Mesenchymal stem cell (in vitro differentiated cells and primary cell): ENCODE data around the gene APP.
A peak's percentile ranks its signal among the peaks of the same experiment; 100 is the strongest.
"Not testable (repeated sequence)": the region's sequence is repeated elsewhere in the genome, so short reads cannot be mapped to it uniquely, and the experiment has no call there.

Experiments used
- DNase-seq: peaks from one replicate; pipeline ENCODE4 v3.0.0-alpha.2; 2013
- H2AFZ ChIP-seq: one replicate; pipeline ENCODE4 v1.6.1; 2013; ENCODE audit warnings: low read depth, mild to moderate bottlenecking, control low read depth, inconsistent platforms, low read length, moderate library complexity
- H2AK5ac ChIP-seq: 2 replicates; pipeline ENCODE4 v1.6.1; 2013; ENCODE audit warnings: low read length, moderate library complexity, mild to moderate bottlenecking, inconsistent platforms; ENCODE audit not compliant: severe bottlenecking
- H2BK120ac ChIP-seq: one replicate; pipeline ENCODE4 v1.6.1; 2013; ENCODE audit warnings: low read depth, mild to moderate bottlenecking, inconsistent platforms, low read length, moderate library complexity
- H2BK12ac ChIP-seq, 2 experiments: one replicate each; pipeline ENCODE4 v1.6.1; 2013; ENCODE audit warnings: inconsistent platforms in 2 of 2, low read length in 2 of 2, mild to moderate bottlenecking in 2 of 2, moderate library complexity in 2 of 2, control low read depth in 1 of 2
- H2BK15ac ChIP-seq: one replicate; pipeline ENCODE4 v1.6.1; 2013; ENCODE audit warnings: mild to moderate bottlenecking, low read depth, inconsistent platforms; ENCODE audit not compliant: poor library complexity, severe bottlenecking
- H2BK5ac ChIP-seq: 2 replicates; pipeline ENCODE4 v1.6.1; 2013; ENCODE audit warnings: low read depth, mild to moderate bottlenecking, low read length, control low read depth, inconsistent platforms; ENCODE audit not compliant: poor library complexity, severe bottlenecking
- H3K14ac ChIP-seq, 2 experiments: one replicate each; pipeline ENCODE4 v1.6.1; 2013; ENCODE audit warnings: inconsistent platforms in 2 of 2, low read length in 2 of 2, control low read depth in 1 of 2, mild to moderate bottlenecking in 1 of 2, moderate library complexity in 1 of 2
- H3K18ac ChIP-seq, 2 experiments: one replicate each; pipeline ENCODE4 v1.6.1; 2013; ENCODE audit warnings: inconsistent platforms in 2 of 2, low read length in 2 of 2, control low read depth in 1 of 2, low read depth in 1 of 2, mild to moderate bottlenecking in 1 of 2
- H3K23ac ChIP-seq, 2 experiments: one replicate each; pipeline ENCODE4 v1.6.1; 2013; ENCODE audit warnings: inconsistent platforms in 2 of 2, low read length in 2 of 2, mild to moderate bottlenecking in 2 of 2, moderate library complexity in 2 of 2, control low read depth in 1 of 2
- H3K27ac ChIP-seq: 2 replicates; pipeline ENCODE4 v1.5.1; 2013; ENCODE audit warnings: mild to moderate bottlenecking, moderate library complexity, low read length, control low read depth, inconsistent platforms; ENCODE audit not compliant: poor library complexity, severe bottlenecking
- H3K27me3 ChIP-seq, 2 experiments: 2 replicates each; pipeline versions ENCODE4 v1.6.1 to v1.7.0; 2013; ENCODE audit warnings: low read length in 2 of 2, mild to moderate bottlenecking in 2 of 2, moderate library complexity in 2 of 2, control low read depth in 1 of 2, inconsistent platforms in 1 of 2; ENCODE audit not compliant: control insufficient read depth in 1 of 2, insufficient read depth in 1 of 2
- H3K36me3 ChIP-seq, 2 experiments: 2 replicates each; pipeline versions ENCODE4 v1.6.1 to v1.7.0; 2013; ENCODE audit warnings: low read length in 2 of 2, control low read depth in 1 of 2, inconsistent platforms in 1 of 2, low read depth in 1 of 2, mild to moderate bottlenecking in 1 of 2; ENCODE audit not compliant: insufficient read depth in 2 of 2, control insufficient read depth in 1 of 2
- H3K4ac ChIP-seq, 2 experiments: one replicate each; pipeline ENCODE4 v1.6.1; 2013; ENCODE audit warnings: inconsistent platforms in 2 of 2, low read length in 2 of 2, mild to moderate bottlenecking in 2 of 2, moderate library complexity in 2 of 2, control low read depth in 1 of 2, low read depth in 1 of 2
- H3K4me1 ChIP-seq: 2 replicates; pipeline ENCODE4 v1.6.1; 2013; ENCODE audit warnings: low read depth, low read length, control low read depth; ENCODE audit not compliant: control insufficient read depth, insufficient read depth
- H3K4me2 ChIP-seq: 2 replicates; pipeline ENCODE4 v1.6.1; 2013; ENCODE audit warnings: low read length, mild to moderate bottlenecking, inconsistent platforms; ENCODE audit not compliant: poor library complexity, severe bottlenecking
- H3K4me3 ChIP-seq, 2 experiments: 2 replicates each; pipeline versions ENCODE4 v1.5.1 to v1.7.0; 2013; ENCODE audit warnings: low read length in 2 of 2, mild to moderate bottlenecking in 2 of 2, control low read depth in 1 of 2, low read depth in 1 of 2; ENCODE audit not compliant: insufficient read depth in 1 of 2
- H3K79me1 ChIP-seq: replicated peaks from 2 replicates; pipeline ENCODE4 v1.6.1; 2013; ENCODE audit warnings: mild to moderate bottlenecking, control low read depth, low read length, inconsistent platforms; ENCODE audit not compliant: poor library complexity, severe bottlenecking
- H3K9ac ChIP-seq: 2 replicates; pipeline ENCODE4 v1.7.0; 2013; ENCODE audit warnings: mild to moderate bottlenecking, low read length, moderate library complexity
- H3K9me3 ChIP-seq: 2 replicates; pipeline ENCODE4 v1.7.0; 2013; ENCODE audit warnings: mild to moderate bottlenecking, low read length; ENCODE audit not compliant: control insufficient read depth
- H4K8ac ChIP-seq: one replicate; pipeline ENCODE4 v1.6.1; 2013; ENCODE audit warnings: inconsistent platforms, mild to moderate bottlenecking, low read length, moderate library complexity
- H4K91ac ChIP-seq: one replicate; pipeline ENCODE4 v1.6.1; 2013; ENCODE audit warnings: mild to moderate bottlenecking, low read length, inconsistent platforms
- WGBS: methylation state at CpG from one replicate; pipeline ENCODE4 v1.1.7; 2013; ENCODE audit warnings: mixed read lengths; 5-methylcytosine and 5-hydroxymethylcytosine counted together

APP gene

DNA sequence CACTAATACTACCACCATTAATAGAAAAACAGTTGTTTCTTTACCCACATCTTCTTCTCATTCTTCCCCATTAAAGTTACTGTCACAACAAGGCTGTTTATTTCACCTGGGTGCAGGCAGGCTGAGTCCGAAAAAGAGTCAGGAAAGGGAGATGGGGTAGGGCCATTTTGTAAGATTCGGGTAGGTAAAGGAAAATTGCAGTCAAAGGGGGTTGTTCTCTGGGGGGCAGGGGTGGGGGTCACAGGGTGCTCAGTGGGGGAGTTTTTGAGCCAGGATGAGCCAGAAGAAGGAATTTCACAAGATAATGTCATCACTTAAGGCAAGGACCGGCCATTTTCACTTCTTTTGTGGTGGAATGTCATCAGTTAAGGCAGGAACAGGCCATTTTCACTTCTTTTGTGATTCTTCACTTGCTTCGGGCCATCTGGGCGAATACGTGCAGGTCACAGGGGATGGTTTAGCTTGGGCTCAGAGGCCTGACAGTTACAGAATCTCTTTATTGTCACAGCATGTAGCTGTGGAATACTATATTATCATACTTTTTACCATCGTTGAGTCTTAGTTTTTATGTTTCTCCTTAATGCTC is 89.3 kb downstream of the APP start:
- not testable (repeated sequence) for H3K18ac ChIP-seq, H4K8ac ChIP-seq, H3K4ac ChIP-seq, H4K91ac ChIP-seq, H3K4me2 ChIP-seq, H3K4me3 ChIP-seq, H3K23ac ChIP-seq, H2BK5ac ChIP-seq, H2BK12ac ChIP-seq, H3K27ac ChIP-seq, H2BK15ac ChIP-seq, H3K9ac ChIP-seq, DNase-seq, H2AFZ ChIP-seq, H3K27me3 ChIP-seq, H3K4me1 ChIP-seq, H2BK120ac ChIP-seq, H3K9me3 ChIP-seq, H2AK5ac ChIP-seq, H3K14ac ChIP-seq
- WGBS, result 76% methylated on average over 4 of the region's 7 CpGs
- H3K79me1 ChIP-seq, result peaks cover 13% of the 10 kb centered on the region
- H3K36me3 ChIP-seq, result peaks cover 0 to 21% of the 10 kb centered on the region in 2 experiments

DNA sequence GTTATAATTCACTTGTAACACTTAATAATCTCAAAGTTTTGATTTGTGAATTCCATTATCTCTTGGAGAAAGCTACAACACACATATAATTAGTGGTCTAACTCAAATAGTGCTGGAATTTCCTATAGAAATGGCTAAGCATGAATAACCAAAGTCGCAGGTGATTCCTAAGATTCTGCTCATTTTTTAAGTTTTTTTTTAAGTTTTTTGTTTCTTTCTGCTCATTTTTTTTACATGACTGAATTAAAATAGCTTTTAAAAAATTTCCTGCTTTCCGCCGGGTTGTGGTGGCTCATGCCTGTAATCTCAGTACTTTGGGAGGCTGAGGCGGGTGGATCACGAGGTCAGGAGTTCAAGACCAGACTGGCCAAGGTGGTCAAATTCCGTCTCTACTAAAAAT is 90.4 kb downstream of the APP start:
- H3K36me3 ChIP-seq, result peaks cover 0 to 17% of the 10 kb centered on the region in 2 experiments
- H2BK12ac ChIP-seq, result no peak overlapping the region
- no peaks in the 10 kb centered on the region for H3K27me3 ChIP-seq
- H3K4me3 ChIP-seq, result no peak overlapping the region
- H2AK5ac ChIP-seq, result no peak overlapping the region
- no peak overlapping the region for H2AFZ ChIP-seq
- no peak overlapping the region for H2BK120ac ChIP-seq
- H3K4me2 ChIP-seq, result no peak overlapping the region
- no peak overlapping the region for H3K27ac ChIP-seq
- peaks cover 11% of the 10 kb centered on the region for H3K79me1 ChIP-seq
- no peak for DNase-seq
- H4K91ac ChIP-seq, result no peak overlapping the region
- H3K18ac ChIP-seq, result no peak overlapping the region
- no peak overlapping the region for H3K4ac ChIP-seq
- no peak overlapping the region for H3K23ac ChIP-seq
- WGBS, result 91% methylated on average over 5 of the region's 6 CpGs
- no peaks in the 10 kb centered on the region for H3K9me3 ChIP-seq
- no peak overlapping the region for H2BK15ac ChIP-seq
- H3K4me1 ChIP-seq, result peaks cover 3% of the 10 kb centered on the region
- no peak overlapping the region for H3K14ac ChIP-seq
- H3K9ac ChIP-seq, result no peak overlapping the region
- H2BK5ac ChIP-seq, result peak overlapping the region; percentile 31
- no peak overlapping the region for H4K8ac ChIP-seq

DNA sequence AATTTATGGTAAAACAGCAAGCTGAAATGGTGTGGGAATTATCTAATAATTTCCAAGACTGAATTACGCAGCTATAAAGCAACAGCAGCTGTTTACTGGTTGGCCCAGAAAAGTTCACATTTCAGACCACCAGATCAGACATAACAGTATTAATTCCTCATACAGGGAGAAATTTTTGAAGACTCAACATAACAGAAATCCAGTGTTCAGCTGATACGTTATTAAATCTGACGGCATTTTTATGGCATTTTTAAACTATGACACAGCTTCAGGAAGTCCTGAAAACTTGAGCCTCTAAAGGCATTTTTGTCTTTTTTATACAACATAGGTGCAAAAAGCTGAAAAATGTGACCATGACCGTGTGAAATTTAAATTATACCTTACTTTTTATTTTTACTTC is 91.2 kb downstream of the APP start:
- no peaks in the 10 kb centered on the region for H3K9me3 ChIP-seq

DNA sequence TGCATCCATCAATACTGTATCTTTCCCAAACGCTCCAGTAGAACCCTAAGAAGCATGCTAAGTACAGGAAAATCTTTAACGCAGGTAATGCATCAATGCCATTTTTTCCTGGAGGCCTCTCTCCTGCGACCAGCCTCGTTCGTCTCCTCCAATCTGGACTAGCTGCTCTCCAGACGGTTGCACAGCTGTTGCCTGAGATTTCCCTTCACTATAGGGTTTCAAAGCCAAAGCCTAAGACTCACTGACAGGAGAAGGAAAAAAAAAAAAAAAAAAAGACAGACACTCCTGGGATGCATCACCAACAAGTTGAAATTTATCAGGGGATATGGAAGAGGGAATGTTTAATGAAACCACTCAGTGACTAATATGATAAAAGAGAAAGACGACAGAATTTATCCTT is 93.0 kb downstream of the APP start:
- H3K36me3 ChIP-seq, result peaks cover 0 to 17% of the 10 kb centered on the region in 2 experiments
- no peaks in the 10 kb centered on the region for H3K27me3 ChIP-seq
- H3K27ac ChIP-seq, result no peak overlapping the region
- no peak overlapping the region for H3K14ac ChIP-seq
- no peaks in the 10 kb centered on the region for H3K9me3 ChIP-seq
- H3K4me1 ChIP-seq, result peaks cover 6% of the 10 kb centered on the region
- H3K4ac ChIP-seq, result no peak overlapping the region
- no peak overlapping the region for H3K4me2 ChIP-seq
- H2BK12ac ChIP-seq, result no peak overlapping the region
- H4K91ac ChIP-seq, result no peak overlapping the region
- DNase-seq, result no peak
- H3K18ac ChIP-seq, result no peak overlapping the region
- H3K79me1 ChIP-seq, result peaks cover 5% of the 10 kb centered on the region
- H4K8ac ChIP-seq, result no peak overlapping the region
- H3K4me3 ChIP-seq, result no peak overlapping the region
- H3K9ac ChIP-seq, result no peak overlapping the region
- WGBS, result 85% methylated on average over 7 of the region's 7 CpGs
- no peak overlapping the region for H2AFZ ChIP-seq
- no peak overlapping the region for H2BK120ac ChIP-seq
- H2BK15ac ChIP-seq, result no peak overlapping the region
- H2BK5ac ChIP-seq, result no peak overlapping the region
- H2AK5ac ChIP-seq, result no peak overlapping the region
- H3K23ac ChIP-seq, result no peak overlapping the region

More for the DNA sequence above, 91.2 kb downstream of the APP start:
- Histone ChIP-seq H3K27ac (peak overlapping the region; percentile 81), H2AFZ (no peak overlapping the region), H3K4me2 (no peak overlapping the region), H2BK120ac (no peak overlapping the region), H3K18ac (no peak overlapping the region), H3K4me1 (peaks cover 3% of the 10 kb centered on the region), H2BK15ac (no peak overlapping the region), H3K23ac (no peak overlapping the region), H2BK12ac (no peak overlapping the region), H3K27me3 (no peaks in the 10 kb centered on the region), H4K8ac (no peak overlapping the region), H3K9ac (no peak overlapping the region), H3K4ac (no peak overlapping the region), H3K79me1 (peaks cover 7% of the 10 kb centered on the region), H3K36me3 (peaks cover 0 to 11% of the 10 kb centered on the region in 2 experiments), H3K14ac (no peak overlapping the region), H3K4me3 (no peak overlapping the region), H2BK5ac (no peak overlapping the region), H4K91ac (no peak overlapping the region), H2AK5ac (no peak overlapping the region)
- no peak for DNase-seq
- 78% methylated on average over 3 of the region's 4 CpGs for WGBS
